NCI-H2227 (cell line): ENCODE results near the gene EHBP1L1.
"Not testable (repeated sequence)": the region's sequence is repeated elsewhere in the genome, so short reads cannot be mapped to it uniquely, and the experiment has no call there.

Experiments
- DNase-seq: peaks from one replicate; lab custom pipeline; 2025; ENCODE audit not compliant: unreplicated experiment; lab: John Stamatoyannopoulos, UW

EHBP1L1 gene

GRCh38 chr11:65560555-65561418 is 15.1 kb upstream of the EHBP1L1 start:
- peak; percentile 56 for DNase-seq

- DNase-seq = no peak
These were observed 13.8 kb upstream of the EHBP1L1 start for GRCh38 chr11:65562020-65562419.

GRCh38 chr11:65562788-65563187 is 13.1 kb upstream of the EHBP1L1 start:
- no peak for DNase-seq

GRCh38 chr11:65563601-65564000 is 12.3 kb upstream of the EHBP1L1 start:
- DNase-seq = no peak

- not testable (repeated sequence) for DNase-seq
These were observed 10.8 kb upstream of the EHBP1L1 start for GRCh38 chr11:65564879-65565559.

- DNase-seq = peak; percentile 64
These were observed 10.0 kb upstream of the EHBP1L1 start for GRCh38 chr11:65565624-65566453.

- no peak for DNase-seq
These were observed 6.5 kb upstream of the EHBP1L1 start for GRCh38 chr11:65569164-65569972.

GRCh38 chr11:65569973-65570918 is 5.6 kb upstream of the EHBP1L1 start, which contains the start of gene ZNRD2:
Gene ZNRD2 (plus strand): TSS chr11:65570477. CDS start chr11:65570492, 15 bp downstream.
- peak; percentile 99 for DNase-seq

- DNase-seq = no peak
These were observed 4.4 kb upstream of the EHBP1L1 start for GRCh38 chr11:65571420-65571819.

- peak; percentile 65 for DNase-seq
These were observed 3.9 kb upstream of the EHBP1L1 start for GRCh38 chr11:65571940-65572339.

GRCh38 chr11:65572356-65573051 is 3.3 kb upstream of the EHBP1L1 start, which contains the start of gene FAM89B:
Gene FAM89B (plus strand): TSS chr11:65572538. CDS start chr11:65572670, 132 bp downstream.
- DNase-seq = peak; percentile 90

- DNase-seq = no peak
These were observed 2.3 kb upstream of the EHBP1L1 start for GRCh38 chr11:65573391-65574079.

GRCh38 chr11:65574109-65574810 is 1.6 kb upstream of the EHBP1L1 start:
- DNase-seq = peak; percentile 93

GRCh38 chr11:65574811-65575567 is 864 bp upstream of the EHBP1L1 start:
- DNase-seq = peak; percentile 51

- no peak for DNase-seq
These were observed 496 bp downstream of the EHBP1L1 start for GRCh38 chr11:65576232-65576866.
